ENCODE results near the gene SUMO4.

SUMO4 gene

DNA sequence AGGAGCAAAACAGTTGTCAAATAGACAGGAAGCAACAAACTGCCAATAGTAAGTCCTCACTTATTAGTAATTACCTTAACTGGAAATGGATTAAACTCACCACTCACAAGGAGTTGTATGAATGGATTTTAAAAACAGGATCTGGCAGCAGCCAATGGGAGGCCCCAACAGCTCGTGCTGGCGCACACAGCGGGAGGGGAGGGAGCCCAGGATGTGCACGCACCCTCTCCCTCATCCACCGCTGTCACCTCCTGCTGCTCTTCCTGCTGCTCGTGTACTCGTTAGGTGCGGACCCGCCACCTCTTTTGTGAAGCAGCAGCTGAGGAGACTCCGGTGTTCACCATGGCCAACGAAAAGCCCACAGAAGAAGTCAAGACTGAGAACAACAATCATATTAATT lies at the start of gene SUMO4:
Gene SUMO4 (plus strand): TSS at position 213 of the 400 bp plus-strand sequence. CDS start 130 bp downstream, at position 343.
- TF ChIP-seq, protein P1, sequence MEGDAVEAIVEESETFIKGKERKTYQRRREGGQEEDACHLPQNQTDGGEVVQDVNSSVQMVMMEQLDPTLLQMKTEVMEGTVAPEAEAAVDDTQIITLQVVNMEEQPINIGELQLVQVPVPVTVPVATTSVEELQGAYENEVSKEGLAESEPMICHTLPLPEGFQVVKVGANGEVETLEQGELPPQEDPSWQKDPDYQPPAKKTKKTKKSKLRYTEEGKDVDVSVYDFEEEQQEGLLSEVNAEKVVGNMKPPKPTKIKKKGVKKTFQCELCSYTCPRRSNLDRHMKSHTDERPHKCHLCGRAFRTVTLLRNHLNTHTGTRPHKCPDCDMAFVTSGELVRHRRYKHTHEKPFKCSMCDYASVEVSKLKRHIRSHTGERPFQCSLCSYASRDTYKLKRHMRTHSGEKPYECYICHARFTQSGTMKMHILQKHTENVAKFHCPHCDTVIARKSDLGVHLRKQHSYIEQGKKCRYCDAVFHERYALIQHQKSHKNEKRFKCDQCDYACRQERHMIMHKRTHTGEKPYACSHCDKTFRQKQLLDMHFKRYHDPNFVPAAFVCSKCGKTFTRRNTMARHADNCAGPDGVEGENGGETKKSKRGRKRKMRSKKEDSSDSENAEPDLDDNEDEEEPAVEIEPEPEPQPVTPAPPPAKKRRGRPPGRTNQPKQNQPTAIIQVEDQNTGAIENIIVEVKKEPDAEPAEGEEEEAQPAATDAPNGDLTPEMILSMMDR (IDR thresholded peaks at IDR 0.05; ENCODE audit: borderline replicate concordance, control extremely low read depth, extremely low read depth, insufficient read depth, missing control alignments) = no peak
- in situ Hi-C loops (cut with MboI; ENCODE audit: low sequenced_read_pairs, unreplicated experiment) = no loop called here
- no peak for DNase-seq (ENCODE audit: low spot score)

- TF ChIP-seq, protein P1 (IDR thresholded peaks at IDR 0.05; ENCODE audit: borderline replicate concordance, control extremely low read depth, extremely low read depth, insufficient read depth, missing control alignments) = no peak
- in situ Hi-C loops (cut with MboI; ENCODE audit: low sequenced_read_pairs, unreplicated experiment) = no loop called here
- DNase-seq (ENCODE audit: low spot score) = no peak
These were observed 46.1 kb upstream of the SUMO4 start for GRCh38 chr6:149354009-149354408.

DNA sequence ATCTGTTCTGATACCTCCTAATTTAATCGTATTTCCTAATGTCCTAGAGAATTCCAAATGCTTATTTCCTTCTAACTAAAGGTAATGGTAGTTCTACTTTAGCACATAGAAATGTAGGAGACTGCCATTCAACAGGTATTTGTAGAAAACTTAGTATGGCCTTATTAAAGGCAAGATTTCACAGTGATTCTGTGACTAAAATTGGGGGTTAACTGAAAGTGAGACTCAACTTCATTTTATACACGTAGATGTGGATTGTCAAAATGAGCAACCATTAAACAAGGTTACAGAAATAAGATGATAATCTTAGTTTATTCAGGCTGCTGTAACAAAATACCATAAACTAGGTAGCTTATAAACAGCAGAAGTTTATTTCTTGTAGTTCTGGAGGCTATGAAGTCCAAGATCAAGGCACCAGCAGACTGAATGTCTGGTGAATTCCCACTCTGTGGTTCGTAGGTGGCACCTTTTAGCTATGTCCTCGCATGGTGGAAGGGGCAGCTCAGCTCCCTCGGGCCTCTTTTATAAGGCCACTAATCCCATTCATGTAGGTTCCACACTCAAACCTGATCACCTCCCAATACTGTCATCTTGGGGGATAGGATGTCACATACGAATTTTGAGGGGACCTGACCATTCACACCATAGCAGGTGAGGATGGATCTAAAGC lies 43.8 kb upstream of the SUMO4 start:
- TF ChIP-seq, protein P1 (IDR thresholded peaks at IDR 0.05; ENCODE audit: borderline replicate concordance, control extremely low read depth, extremely low read depth, insufficient read depth, missing control alignments) = no peak
- no peak for DNase-seq (ENCODE audit: low spot score)
- in situ Hi-C loops (cut with MboI; ENCODE audit: low sequenced_read_pairs, unreplicated experiment) = no loop called here

- in situ Hi-C loops (cut with MboI; ENCODE audit: low sequenced_read_pairs, unreplicated experiment) = no loop called here
- TF ChIP-seq, protein P1 (IDR thresholded peaks at IDR 0.05; ENCODE audit: borderline replicate concordance, control extremely low read depth, extremely low read depth, insufficient read depth, missing control alignments) = no peak
- no peak for DNase-seq (ENCODE audit: low spot score)
These were observed 42.1 kb upstream of the SUMO4 start for GRCh38 chr6:149357726-149358538.

- TF ChIP-seq, protein P1 (IDR thresholded peaks at IDR 0.05; ENCODE audit: borderline replicate concordance, control extremely low read depth, extremely low read depth, insufficient read depth, missing control alignments) = no peak
- DNase-seq (ENCODE audit: low spot score) = no peak
- in situ Hi-C loops (cut with MboI; ENCODE audit: low sequenced_read_pairs, unreplicated experiment) = no loop called here
These were observed 40.6 kb upstream of the SUMO4 start for GRCh38 chr6:149359440-149359839.

DNA sequence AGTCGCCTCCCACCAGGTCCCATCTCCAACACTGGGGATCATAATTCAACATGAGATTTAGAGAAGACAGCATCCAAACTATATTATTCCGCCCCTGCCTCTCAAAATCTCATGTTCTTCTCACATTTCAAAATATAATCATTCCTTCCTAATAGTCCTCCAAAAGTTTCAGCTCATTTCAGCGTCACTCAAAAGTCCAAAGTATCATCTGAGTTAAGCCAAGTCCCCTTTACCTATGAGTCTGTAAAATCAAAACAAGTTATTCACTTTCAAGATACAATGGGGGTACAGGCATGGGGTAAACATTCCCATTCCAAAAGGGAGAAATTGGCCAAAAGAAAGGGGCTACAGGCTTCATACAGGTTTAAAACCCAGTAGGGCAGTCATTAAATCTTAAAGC lies 39.5 kb upstream of the SUMO4 start:
- TF ChIP-seq, protein P1 (IDR thresholded peaks at IDR 0.05; ENCODE audit: borderline replicate concordance, control extremely low read depth, extremely low read depth, insufficient read depth, missing control alignments) = no peak
- in situ Hi-C loops (cut with MboI; ENCODE audit: low sequenced_read_pairs, unreplicated experiment) = no loop called here
- DNase-seq (ENCODE audit: low spot score) = no peak

Data from GM13976 (cell line).